ENCODE data around the gene MRPL34.

DNA sequence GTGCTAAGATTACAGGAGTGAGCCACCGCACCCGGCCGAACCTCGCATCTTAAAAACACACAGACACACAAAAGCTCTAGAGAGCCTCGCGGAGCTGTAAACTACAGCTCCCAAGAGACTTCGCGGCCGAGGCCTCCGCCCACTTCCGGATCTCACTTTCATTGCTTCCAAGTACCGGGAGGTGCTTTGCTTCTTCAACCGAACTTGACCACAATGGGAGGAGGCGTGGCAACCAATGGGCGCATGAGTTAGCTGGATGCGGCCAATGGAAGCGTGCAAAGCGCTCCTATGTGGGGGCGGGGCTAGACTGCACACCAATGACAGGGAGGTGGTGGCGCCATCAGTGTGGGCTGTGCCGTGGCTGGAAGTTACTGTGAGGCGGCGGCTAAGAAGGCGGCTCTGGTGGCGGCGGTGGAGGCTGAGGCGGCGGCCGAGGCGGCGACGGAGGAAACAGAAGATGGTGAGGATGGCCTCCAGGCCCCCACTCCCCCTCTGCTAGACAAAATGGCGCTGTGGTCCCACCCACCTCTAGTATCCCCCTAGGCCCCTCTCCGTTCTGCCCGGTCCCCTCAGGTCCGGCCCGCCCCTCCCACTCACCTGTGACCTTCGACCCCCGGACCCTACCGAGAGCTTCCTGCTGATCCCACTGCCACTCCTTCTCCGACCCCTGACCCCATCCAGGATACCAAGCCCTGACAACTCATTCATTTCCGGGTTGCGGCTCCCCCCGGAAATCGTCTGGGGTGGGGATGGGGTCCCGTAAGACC lies 3.7 kb downstream of the MRPL34 start, which contains the start of gene DDA1:
- no peak for TF ChIP-seq CTCF (IDR thresholded peaks at IDR 0.05; ENCODE audit: poor library complexity)
- no peak for TF ChIP-seq EZH2 (IDR thresholded peaks at IDR 0.05; ENCODE audit: borderline replicate concordance)
